GM21447 (cell line): ENCODE results near the gene BRICD5.

Source experiments
- ATAC-seq: cut with Tn5 transposase; IDR thresholded peaks from one replicate; pipeline ENCODE4 v1.9.1; 2021; ENCODE audit not compliant: unreplicated experiment

BRICD5 gene

DNA sequence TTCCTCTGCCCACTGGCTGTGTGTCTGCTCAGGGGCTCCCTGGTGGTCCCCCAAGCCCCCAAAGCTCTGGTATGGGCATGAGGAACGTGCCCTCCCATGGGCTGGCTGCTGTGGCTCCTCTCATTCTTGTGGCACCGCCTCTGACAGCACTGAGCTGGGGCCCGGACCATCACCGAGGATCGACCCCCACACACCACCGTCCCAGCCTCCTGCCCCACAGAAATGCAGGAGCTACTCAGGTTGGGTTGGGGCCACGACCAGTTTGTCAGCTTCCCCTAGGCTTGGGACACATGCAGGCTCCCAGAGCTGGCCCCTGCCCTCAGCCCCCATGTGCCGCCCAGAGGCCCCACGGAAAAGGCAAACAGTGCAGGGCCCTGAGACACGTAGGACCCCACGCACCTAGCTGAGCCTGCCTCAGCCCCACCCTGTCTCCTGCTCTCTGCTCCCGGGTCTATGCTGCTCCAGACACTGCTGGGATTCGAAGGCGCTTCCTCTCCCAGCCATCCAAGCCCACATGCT is 11.0 kb downstream of the BRICD5 start:
- no peak for ATAC-seq

DNA sequence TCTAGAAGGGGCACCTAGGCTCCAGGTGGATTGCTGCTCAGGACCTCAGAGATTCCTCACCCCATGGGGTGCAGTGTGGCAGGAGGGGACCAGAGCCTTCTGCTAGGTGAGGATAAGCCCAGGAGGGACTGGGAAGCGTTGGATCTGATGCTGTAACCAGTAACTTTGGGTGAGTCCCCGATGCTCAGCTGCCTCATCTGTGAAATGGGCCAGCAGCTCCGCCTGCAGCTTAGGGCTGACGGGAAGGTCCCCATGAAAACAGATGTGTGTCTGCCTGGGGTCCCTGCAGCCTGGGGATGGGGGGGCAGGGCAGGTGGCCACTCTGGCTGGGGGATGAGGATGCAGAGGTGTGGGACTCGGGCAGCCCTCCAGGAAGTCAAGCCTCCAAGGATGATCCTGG is 11.6 kb downstream of the BRICD5 start:
- ATAC-seq = no peak

DNA sequence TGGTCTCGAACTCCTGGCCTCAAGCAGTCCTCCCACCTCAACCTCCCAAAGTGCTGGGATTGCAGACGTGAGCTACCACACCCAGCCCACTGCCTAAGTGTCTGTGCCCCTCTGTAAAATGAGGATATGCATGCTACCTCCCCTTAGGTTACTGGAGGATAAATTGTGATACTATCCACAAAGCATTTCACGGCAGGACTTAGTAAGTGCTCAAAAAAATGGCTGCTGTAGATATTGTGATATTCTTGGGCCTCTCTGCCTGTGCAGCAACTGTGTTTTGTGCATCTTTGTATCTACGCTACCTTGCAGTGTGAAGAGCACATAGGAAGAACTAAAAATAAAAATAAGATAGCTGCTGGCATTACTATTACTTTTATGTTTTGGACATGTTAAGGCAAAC is 12.4 kb downstream of the BRICD5 start:
- no peak for ATAC-seq

DNA sequence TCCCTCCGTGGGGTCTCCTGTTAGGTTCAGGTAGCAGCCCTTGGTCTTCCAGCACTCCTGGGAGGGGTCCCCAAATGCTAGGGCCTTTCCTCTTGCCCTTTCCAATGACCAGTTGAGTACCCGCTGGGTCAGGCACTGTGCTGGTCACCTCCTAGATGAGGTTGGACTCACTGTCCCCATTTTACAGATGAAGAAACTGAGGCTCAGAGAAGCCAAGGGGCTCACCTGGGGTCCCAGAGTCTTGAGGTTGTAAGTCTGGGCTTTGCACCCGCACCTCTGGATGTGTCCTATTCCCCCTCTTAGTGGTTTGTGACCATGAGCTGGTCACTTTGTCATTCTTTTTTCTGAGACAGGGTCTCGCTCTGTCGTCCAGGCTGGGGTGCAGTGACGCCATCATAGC is 12.9 kb downstream of the BRICD5 start:
- no peak for ATAC-seq

DNA sequence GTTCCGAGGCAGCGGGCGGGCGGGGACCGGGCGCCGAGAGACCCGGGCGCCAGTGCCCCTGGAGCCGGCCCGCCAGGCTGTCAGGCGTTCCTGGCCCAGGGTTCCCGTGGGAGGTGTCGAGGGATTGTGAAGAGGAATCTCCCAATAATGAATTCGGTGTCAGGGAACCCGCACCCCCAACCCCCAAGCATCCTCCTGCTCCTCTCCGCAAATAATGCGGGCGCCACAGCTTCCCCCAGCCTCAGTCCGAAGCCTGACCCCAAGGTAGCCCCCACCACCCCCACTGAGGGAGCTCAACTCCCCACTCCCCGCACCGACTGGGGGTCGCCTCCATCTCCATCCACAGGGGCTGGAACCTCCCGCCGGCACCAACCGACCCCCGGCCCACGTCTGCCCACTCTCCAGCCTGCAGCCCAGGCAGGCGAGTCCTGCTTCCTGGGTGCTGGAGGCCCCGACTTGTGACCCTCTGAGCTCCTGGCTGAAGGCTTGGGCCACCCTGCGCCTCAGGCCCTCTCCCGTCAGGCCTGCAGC is 13.6 kb downstream of the BRICD5 start:
- no peak for ATAC-seq

DNA sequence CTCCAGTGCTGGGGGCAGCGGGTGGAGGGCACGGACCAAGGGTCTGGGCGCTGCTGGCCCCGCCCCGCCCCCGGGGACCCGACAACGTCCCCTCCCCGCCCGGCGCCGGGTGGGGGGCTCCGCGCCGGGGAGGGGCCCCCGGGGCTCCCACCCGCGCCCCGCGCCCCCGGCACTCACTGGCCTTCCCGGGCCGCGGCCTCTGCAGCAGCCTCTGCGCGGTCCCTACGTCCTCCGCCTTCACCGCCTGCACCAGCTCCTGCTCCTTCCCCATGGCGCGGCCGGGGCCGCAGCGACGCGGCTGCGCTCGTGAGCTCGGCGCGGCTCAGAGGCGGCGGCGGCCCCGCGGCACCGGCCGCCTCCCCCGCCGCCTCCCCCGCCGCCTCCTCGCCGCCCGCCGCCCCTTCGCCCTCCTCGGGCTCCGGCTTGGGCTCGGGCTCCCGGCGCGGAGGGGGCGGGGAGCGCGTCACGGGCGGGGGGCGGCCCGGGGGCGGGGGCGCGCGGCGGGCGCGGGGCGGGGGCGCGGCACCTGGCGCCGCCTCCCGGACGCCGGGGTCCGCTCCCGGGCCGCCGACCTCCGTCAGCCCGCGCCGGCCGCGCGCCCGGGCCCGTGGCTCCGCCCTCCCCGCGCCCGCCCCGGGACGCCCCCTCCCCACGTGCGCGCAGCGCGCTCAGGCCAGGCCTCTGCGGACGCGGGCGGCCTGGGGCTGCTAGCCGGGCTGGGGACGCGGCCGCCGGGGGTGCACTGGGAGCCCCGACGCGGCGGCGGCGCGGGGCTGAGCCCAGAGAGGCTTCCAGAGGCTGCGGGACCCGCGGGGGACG is 14.3 kb downstream of the BRICD5 start, which contains the start of gene CASKIN1:
Gene CASKIN1, minus strand, starts transcription at position 444 of the 819 bp plus-strand sequence. Its CDS starts 173 bp downstream, at position 271.
- no peak for ATAC-seq

DNA sequence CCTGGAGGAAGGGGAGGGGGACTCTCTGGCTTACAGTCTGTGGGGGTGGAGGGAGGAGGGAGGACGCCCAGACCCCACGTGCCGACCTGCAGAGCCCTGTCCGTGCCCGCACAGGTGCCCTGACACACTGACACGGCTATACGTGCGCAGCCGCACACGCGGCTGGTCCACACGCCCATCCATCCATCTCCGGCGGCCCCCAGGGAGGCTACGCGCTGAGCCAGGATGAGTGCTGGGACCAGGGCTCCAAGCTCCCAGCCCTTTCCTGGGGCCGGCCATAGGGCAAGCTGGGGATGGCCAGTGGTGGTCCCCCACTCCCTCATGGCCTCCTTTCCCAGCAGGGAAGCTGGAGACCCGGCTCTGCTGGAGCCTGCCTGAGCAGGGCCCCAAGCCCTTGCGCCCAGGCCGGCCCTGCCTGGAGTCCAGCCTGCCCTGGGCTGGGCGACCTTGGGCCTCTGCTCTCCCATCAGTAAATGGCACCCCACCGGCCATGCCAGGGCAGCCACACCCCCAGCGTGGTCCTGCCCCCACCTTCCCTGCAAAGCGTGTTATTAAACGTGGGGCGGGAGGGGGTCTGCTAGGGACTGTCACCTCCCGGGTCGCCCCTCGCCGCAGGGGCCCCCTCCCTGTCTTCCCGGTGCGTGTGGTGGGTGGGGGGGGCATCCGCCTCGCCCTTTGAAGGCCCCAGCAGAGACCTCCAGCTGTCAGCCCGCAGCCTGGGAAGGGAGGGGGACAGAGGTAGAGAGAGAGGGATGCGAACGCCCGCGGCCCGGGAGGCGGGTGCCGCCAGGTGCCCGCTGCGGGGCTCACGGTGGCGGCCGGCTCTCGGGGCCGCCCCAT is 15.1 kb downstream of the BRICD5 start:
- no peak for ATAC-seq

DNA sequence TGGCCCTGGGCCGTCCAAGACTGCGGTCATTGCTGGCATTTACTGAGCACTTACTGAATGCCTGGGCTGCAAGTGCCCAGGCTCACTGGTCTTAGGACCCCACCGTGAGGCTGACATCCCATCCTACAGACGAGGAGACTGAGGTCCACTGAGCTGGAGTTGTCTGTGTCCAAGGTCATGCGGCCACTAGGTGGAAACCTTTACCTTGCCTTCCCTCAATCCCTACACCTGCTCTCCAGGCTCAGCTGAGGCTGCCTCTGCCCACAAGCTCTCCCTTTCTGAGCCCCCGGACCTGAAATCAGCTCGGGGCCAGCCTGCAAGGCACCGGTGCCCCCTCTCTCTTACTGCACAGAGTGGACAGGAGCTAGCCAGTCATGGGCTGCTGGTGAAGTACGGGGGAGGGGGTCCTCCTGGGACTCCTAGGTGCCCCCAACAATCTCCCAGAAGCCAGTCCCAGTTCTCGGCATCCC is 15.8 kb downstream of the BRICD5 start:
- no peak for ATAC-seq

DNA sequence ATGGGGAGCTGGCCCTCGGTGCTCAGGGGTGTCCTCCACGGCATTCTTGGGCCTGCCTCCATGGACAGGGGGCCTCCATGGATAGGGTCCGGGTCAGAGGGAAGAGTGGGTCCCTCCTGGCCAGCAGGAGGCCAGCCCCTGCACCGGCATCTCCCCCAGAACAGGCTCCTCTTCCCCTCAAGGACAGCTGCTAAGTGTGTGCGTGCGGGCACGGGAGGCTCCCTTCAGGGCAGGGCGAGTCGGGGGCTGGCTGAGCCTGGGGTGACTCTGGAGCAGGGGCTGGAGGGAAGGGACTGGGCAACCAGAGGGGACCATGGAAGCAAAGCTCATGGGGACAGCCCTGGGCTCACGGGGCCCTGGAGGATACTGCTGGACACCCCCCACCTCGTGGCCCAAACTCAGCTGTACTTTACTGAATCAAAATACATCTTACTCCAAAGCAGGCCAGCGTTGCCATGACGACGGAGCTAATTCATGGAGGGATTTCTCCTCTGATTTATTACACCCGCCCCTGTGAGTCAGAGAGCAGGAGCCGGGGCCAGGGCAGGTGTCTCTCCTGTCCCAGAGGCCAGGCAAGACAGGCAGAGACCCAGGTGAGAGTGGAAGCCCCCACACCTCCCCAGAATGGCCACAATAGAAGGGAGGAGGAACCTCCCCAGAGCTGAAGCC is 16.4 kb downstream of the BRICD5 start:
- ATAC-seq = no peak

DNA sequence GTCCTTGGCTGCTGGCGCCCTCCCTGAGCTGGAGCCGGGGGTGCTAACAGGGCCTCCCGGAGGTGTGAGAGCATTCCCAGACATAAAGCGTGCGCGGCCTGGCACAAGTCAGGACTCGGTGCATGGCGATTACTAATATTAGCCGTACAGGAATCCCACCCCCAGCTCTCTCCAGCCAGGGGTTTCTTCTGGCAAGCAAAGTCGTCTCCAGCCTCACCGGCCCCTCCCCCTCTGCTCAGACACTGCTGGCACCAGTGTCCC is 19.3 kb downstream of the BRICD5 start:
- no peak for ATAC-seq

DNA sequence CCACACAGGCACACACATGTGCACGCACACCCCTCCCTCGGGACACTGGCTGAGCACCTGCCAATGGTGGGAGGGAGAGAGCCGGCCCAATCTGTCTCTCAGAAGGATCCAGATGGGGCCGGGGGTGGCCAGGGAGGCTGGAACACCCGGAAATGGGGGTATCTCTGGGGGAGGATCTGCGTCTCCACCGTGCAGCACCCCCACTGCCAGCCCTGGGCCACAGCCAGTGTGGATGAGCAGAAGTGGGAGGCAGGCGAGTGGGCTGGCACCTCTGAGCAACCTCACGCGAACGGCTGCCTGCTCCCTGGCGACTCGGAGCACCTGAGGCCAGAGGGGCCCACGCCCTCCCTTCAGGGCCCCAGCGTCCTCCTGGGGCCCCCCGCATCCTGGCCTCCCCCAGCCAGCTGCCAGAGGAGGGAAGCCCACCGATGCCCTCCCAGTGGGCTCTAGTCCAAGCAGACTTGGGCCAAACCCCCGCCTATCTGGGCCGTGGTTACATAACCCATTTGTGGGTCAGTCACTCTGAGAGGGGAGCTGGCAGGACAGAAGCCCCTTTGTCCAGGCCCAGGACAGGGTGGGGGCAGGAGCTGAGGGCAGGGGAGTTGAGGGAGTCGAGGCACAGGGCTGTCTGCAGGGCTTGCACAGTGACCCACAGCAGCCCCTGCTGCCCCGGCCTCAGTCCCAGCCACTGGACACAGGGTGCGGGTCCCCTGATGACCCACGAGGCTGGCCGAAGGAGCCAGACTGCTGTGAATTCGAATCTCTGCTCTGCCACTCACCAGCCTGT is 19.8 kb downstream of the BRICD5 start:
- ATAC-seq = no peak

DNA sequence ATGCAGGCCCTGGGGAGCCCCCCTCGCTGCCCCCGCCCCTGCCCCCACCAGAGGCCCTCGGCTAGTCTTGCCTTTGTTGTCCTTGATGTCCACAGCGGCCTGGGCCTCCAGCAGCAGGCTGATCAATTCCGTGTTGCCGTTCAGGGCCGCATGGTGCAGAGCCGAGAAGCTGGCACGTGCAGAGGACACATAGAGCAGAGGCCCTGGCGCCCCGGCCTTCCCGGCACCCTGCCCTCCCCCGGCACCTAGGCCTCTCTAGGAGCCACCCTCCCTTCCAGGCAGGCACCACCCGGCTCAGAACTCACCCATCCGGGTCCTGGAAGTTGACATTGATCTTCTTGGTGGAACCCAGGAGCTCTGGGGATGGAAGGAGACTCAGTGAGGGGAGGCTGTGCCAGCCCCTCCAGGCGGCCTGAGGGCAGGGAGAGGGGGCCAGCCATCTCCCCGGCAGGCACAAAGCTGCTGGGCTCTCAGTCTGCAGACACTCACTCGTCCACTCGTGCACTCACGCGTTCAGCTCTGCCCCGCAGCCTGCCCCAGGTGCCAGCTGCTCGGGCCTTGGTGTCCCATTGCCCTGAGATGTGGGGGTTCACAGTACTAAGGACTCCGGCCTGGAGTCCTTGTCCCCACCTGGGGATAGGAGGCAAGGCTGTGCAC is 20.5 kb downstream of the BRICD5 start:
- ATAC-seq = no peak

DNA sequence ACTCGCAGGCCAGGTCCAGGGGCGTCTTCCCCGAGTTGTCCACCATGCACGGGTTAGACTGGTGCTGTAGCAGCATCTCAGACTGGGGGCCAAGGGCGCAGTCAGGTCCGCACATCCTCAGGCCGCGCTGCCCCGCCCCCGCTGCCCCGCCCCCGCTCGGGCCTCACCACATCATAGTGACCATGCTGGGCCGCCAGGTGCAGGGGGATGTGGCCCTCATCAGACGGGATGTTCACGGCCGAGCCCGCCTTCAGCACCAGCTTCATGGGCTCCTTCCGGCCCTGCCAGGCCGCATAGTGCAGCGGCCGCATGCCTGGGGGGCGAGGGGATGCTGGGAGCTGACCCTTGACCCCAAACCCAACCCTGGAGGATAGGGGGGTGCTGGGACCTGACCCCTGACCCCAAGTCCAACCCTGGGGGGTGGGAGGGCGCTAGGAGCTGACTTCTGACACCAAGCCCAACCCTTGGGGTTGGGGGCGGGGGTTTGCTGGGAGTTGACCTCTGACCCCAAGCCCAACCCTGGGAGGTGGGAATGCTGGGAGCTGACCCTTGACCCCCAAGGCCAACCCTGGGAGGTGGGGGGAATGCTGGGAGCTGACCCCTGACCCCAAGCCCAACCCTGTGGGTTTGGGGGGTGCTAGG is 21.3 kb downstream of the BRICD5 start:
- no peak for ATAC-seq

DNA sequence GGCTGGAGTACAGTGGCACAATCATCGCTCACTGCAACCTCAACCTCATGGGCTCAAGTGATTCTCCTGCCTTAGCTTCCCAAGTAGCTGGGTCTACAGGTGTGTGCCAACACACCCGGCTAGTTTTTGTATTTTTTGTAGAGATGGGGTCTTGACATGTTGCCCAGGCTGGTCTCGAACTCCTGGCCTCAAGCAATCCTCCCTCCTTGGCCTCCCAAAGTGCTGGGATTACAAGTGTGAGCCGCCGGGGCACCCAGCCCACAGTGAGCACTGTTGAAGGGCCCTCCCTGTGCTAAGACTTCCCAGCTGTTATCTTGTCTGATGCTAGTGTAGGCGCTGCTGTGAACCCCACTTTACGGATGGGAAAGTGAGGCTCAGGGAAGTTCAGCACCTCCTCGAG is 22.3 kb downstream of the BRICD5 start:
- ATAC-seq = no peak

DNA sequence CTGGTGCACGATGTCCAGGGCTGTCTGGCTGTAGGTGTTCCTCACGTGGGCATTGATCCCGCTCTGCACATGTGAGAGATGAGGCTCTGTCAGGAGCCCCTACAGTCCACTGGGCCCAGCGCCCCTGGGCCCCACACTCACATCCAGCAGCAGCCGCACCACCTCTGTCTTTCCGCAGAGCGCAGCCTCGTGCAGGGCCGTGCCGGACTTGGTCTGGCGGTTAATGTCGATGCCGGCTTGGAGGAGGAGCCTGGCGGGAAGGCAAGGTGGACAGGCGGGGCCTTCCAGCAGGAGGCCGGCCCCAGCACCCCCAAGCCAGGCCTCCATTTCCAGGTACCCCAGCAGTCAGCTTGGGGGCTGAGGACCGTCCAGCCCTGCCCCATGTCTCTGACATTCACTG is 23.5 kb downstream of the BRICD5 start:
- ATAC-seq = no peak

DNA sequence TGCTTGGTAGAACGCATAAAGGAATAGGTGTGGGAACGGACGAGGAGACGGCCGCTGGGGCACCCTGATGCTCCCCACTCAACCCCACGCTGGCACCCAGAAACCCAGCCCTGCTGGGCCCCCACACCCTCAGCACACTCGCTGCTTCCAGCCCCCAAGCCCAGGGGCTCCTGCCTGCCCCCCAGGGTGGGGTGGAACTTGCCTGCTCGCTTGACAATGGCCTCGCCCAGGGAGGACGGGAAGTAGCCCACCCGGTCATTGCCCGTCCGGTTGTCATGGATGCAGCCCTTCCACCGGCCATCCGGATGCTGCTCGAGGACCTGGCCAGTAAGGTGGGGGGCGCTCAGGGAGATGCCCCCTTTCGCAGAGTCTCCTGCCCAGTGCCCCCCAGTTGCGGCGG is 24.2 kb downstream of the BRICD5 start:
- no peak for ATAC-seq

DNA sequence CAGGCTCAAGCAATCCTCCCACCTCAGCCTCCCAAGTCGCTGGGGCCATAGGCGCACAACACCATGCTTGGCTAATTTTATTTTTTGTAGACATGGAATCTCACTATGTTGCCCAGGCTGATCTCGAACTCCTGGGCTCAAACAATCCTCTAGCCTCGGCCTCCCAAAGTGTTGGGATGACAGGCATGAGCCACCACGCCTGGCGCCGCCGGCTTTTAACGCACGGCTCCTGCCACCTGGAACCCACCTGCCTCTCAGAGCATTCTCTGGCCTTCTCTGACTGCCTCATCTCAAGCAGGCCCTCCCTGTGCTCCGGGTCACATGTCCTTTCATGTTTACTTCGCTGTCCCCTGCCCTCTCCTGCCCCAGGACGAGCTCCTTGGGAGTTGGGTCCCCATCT is 24.6 kb downstream of the BRICD5 start:
- no peak for ATAC-seq

DNA sequence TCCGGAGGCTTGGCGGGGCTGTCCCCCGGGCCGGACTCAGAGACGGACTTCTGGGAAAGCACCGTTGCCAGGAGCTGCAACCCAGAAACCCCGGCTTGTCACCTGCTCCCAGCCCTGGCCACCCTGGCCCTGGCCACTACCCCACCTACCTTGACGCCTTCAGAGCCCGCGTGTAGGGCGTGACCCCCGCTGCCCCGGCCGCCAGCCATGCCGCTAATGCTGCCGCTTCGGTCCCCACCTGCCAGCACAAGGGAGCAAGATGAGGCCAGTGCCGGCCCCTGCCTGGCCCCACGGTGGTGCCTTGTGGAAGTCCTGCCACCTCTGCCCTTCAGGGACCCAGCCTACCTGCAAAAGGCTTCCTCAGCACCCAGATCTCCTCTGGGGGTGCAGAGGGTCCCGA is 25.7 kb downstream of the BRICD5 start:
- ATAC-seq = no peak

DNA sequence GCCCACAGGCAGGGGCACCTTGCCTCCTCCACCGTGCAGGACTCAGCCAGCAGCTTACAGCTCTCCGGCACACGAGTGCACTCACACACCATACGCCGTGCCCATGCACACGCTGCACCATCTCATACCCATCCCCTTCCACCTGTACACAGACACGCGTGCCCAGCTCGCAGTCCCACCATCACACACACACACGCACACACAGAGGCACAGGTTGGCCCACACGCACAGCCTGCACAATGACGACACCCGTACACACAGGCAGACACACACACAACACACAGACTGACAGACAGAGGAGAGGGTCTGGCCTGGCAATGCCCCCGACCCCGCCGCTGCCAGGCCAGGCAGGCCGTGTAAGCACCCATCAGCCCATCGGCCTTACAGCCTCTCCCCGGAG is 26.3 kb downstream of the BRICD5 start:
- ATAC-seq = no peak

DNA sequence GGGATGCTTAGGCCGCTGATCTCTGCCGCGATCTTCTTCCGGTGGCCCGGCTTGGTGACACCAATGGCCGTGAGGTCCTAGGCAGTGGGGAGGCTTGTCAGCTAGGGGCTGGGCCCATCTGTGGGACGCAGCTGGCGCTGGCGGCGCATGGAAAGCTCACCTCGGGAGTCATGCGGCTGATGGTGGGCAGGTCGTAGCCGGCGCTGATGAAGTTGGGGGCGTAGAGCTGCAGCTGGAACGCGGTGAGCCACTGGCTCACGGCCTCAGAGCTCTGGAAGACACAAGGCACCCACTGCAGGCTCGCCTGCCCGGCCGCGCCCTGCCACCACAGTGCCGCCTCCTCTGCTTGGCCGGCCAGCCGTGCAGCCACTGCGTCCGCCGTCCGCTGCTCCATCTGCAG is 27.0 kb downstream of the BRICD5 start:
- ATAC-seq = no peak
